Measurements from ENCODE around the gene ZGRF1. TPM values are rescaled to one million over a fixed set of nuclear protein-coding genes. Genes with fewer than 3 reads are reported as not detected.
"Not testable (repeated sequence)": the region's sequence is repeated elsewhere in the genome, so short reads cannot be mapped to it uniquely, and the experiment has no call there.

The ZGRF1 gene
- total RNA-seq, 2 donors from 2014 or later = 5.1 to 6.5 TPM

DNA sequence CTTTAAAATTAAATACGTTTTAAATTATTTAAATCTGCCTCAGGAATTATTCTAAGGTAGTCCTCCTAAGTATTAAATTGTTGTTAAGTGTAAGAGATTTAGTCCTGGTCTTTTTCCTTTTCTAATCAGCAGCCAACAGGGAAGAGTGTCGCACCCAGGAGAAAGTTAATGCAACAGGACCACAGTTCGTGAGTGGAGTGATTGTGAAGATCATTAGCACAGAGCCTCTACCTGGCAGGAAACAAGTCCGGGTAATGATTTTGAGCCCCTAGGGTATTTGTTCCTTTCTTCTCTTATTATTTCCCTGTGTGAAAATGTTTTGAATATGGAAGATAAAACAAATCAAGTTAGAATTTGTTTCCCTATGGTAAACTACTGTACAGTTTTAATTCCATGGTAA, 13.6 kb upstream of the ZGRF1 start:
- DNase-seq (no peak), ATAC-seq (no peak)
- Mint-ChIP-seq H3K4me3 (no peak overlapping the region), H3K27me3 (no peaks in the 10 kb centered on the region), H3K27ac (no peak overlapping the region), H3K36me3 (ENCODE audit: low read depth) (peaks cover 6% of the 10 kb centered on the region), H3K4me1 (peaks cover 3% of the 10 kb centered on the region)
- no peaks in the 10 kb centered on the region for H3K9me3 ChIP-seq (ENCODE audit: control insufficient read depth, low read length, poor library complexity, severe bottlenecking)

- no peak for DNase-seq
- H3K9me3 ChIP-seq (ENCODE audit: control insufficient read depth, low read length, poor library complexity, severe bottlenecking) = no peaks in the 10 kb centered on the region
- H3K27ac Mint-ChIP-seq = no peak overlapping the region
- H3K4me1 Mint-ChIP-seq = peaks cover 3% of the 10 kb centered on the region
- peaks cover 4% of the 10 kb centered on the region for H3K36me3 Mint-ChIP-seq (ENCODE audit: low read depth)
- ATAC-seq = no peak
- no peak overlapping the region for H3K4me3 Mint-ChIP-seq
- H3K27me3 Mint-ChIP-seq = no peaks in the 10 kb centered on the region
Observed at GRCh38 chr4:112649055-112649408, 12.3 kb upstream of the ZGRF1 start.

DNA sequence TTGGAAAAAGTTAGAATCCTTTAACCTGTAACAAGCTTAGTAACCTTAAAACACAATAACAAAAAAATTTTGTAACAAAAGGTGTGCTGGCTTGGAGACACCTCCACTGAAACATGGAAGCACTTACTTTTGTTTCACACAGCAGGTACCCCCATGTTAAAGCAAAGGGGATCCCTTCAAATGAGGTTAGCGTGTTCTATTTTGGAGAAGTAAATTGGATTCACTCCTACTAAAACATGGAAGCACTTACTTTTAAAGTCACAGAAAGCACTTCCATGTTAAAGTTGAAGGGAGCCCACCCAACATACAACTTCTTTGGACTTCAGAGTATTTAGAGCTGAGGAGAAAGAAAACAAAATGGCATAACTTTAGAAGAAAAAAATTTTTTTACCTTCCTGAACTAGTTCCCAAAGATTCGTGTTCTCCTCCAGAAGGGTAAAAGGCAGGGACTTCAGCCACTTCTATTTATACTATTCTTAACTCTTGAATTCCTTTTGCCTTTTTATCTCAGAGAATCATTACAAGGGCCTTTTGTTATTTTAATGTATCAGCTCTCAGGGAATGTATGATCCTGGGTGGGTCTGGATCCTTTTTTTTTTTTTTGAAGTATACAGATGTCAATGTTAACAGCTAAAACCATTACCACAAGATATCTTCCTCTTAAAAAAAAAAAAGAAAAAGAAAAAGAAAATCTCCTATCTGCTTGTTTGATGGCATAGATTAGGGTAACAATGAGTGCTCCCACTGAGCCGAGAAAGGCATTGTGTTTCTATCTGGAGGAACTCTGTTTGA, 11.8 kb upstream of the ZGRF1 start:
- DNase-seq = no peak
- Mint-ChIP-seq H3K4me3 (no peak overlapping the region), H3K27me3 (no peaks in the 10 kb centered on the region), H3K4me1 (peaks cover 3% of the 10 kb centered on the region), H3K27ac (no peak overlapping the region), H3K36me3 (ENCODE audit: low read depth) (peaks cover 4% of the 10 kb centered on the region)
- no peak for ATAC-seq
- H3K9me3 ChIP-seq (ENCODE audit: control insufficient read depth, low read length, poor library complexity, severe bottlenecking) = no peaks in the 10 kb centered on the region

- H3K4me1 Mint-ChIP-seq = peaks cover 8% of the 10 kb centered on the region
- H3K27me3 Mint-ChIP-seq = no peaks in the 10 kb centered on the region
- no peaks in the 10 kb centered on the region for H3K9me3 ChIP-seq (ENCODE audit: control insufficient read depth, low read length, poor library complexity, severe bottlenecking)
- DNase-seq (no peak), ATAC-seq (no peak)
- H3K4me3 Mint-ChIP-seq = no peak overlapping the region
- H3K36me3 Mint-ChIP-seq (ENCODE audit: low read depth) = peaks cover 4% of the 10 kb centered on the region
- no peak overlapping the region for H3K27ac Mint-ChIP-seq
Observed at GRCh38 chr4:112647785-112648184, 11.1 kb upstream of the ZGRF1 start.

DNA sequence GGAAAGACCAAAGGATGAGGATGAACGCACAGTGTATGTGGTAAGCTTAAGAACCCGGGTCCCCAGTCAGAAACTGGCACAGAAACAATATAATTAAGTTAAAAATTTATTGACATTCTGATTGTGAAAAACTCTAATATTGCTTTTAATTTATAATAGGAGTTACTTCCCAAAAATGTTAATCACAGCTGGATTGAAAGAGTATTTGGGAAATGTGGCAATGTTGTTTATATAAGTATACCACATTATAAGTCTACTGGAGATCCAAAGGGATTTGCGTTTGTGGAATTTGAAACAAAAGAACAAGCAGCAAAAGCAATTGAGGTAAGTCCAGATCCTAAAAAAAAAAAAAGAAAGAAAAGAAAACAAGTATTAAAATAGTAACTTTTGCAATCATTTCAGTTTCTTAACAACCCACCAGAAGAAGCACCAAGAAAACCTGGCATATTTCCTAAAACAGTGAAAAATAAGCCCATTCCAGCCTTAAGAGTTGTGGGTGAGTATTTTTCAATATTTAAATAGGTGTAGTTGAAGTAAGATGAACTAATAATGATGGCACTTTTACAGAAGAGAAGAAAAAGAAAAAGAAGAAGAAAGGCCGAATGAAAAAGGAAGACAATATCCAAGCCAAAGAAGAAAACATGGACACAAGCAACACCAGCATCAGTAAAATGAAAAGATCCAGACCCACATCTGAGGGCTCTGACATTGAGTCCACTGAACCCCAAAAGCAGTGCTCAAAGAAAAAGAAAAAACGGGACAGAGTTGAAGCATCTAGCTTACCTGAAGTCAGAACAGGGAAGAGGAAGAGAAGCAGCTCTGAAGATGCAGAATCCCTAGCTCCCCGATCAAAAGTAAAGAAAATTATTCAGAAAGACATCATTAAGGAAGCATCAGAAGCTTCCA, 10.2 kb upstream of the ZGRF1 start:
- ATAC-seq (no peak), DNase-seq (no peak)
- no peak overlapping the region for H3K27ac Mint-ChIP-seq
- peaks cover 10% of the 10 kb centered on the region for H3K4me1 Mint-ChIP-seq
- no peaks in the 10 kb centered on the region for H3K27me3 Mint-ChIP-seq
- no peak overlapping the region for H3K4me3 Mint-ChIP-seq
- no peaks in the 10 kb centered on the region for H3K9me3 ChIP-seq (ENCODE audit: control insufficient read depth, low read length, poor library complexity, severe bottlenecking)
- peaks cover 5% of the 10 kb centered on the region for H3K36me3 Mint-ChIP-seq (ENCODE audit: low read depth)

DNA sequence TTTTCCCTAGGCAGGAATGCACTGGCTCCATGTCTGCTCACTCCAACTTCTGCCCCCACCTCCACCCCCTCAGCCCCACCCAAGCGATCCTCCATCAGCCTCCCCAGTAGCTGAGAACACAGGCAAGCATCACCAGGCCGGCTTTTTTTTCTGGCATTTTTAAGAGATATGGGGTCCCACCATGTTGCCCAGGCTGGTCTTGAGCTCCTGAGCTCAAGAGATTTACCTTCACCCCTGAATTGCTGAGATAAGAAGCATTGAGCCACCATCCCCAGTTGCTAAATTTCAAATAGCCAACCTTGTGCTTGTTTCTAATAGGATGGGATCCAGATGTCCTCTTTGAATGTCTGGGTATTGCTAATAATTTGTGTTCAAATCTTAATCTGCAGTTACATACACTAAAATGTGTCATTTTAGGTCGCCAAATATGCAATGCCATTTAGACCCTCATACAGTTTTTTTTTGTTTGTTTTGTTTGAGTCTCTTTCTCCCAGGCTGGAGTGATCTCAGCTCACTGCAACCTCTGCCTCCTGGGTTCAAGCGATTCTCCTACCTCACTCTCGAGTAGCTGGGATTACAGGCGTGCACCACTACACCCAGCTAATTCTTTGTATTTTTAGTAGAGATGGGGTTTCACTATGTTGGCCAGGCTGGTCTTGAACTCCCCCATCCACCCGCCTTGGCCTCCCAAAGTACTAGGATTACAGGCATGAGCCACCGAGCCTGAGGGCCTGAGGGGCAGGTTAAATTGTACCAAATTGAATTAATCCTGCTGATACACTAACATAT, 9.0 kb upstream of the ZGRF1 start:
- no peak for DNase-seq
- Mint-ChIP-seq H3K4me3 (no peak overlapping the region), H3K27me3 (no peaks in the 10 kb centered on the region), H3K4me1 (peaks cover 19% of the 10 kb centered on the region), H3K27ac (no peak overlapping the region), H3K36me3 (ENCODE audit: low read depth) (peaks cover 9% of the 10 kb centered on the region)
- no peak for ATAC-seq
- no peaks in the 10 kb centered on the region for H3K9me3 ChIP-seq (ENCODE audit: control insufficient read depth, low read length, poor library complexity, severe bottlenecking)

DNA sequence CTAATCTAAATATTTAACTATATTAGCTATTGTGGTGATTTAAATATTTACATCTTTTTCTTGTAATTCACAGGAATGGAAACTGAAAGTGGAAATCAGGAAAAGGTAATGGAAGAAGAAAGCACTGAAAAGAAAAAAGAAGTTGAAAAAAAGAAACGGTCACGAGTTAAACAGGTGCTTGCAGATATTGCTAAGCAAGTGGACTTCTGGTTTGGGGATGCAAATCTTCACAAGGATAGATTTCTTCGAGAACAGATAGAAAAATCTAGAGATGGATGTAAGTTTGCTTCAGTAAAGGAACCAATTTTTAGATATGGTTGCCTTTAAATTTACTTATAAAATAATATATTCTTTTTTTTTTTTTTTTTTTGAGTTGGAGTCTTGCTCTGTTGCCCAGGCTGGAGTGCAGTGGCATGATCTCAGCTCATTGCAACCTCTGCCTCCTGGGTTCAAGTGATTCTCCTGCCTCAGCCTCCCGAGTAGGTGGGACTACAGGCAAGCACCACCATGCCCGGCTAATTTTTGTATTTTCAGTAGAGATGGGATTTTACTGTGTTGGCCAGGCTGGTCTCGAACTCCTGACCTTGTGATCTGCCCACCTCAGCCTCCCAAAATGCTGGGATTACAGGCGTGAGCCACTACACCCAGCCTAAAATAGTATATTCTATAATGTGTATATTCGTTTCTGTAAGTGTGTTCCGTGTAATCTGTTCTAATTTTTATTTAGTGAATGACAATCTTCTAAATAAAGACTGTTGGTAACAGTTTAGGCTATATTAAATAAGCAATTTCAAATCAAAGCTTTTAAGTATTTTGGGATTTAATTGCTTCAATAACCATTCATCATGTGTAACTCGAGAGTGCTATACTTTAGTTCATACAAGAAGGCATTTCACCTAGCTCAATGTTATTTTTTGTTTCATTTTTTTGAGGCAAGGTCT, 8.2 kb upstream of the ZGRF1 start:
- H3K4me3 Mint-ChIP-seq; H3K27ac Mint-ChIP-seq; H3K9me3 ChIP-seq (ENCODE audit: control insufficient read depth, low read length, poor library complexity, severe bottlenecking); H3K27me3 Mint-ChIP-seq; DNase-seq; ATAC-seq: not testable (repeated sequence)
- peaks cover 10% of the 10 kb centered on the region for H3K36me3 Mint-ChIP-seq (ENCODE audit: low read depth)
- peaks cover 21% of the 10 kb centered on the region for H3K4me1 Mint-ChIP-seq

DNA sequence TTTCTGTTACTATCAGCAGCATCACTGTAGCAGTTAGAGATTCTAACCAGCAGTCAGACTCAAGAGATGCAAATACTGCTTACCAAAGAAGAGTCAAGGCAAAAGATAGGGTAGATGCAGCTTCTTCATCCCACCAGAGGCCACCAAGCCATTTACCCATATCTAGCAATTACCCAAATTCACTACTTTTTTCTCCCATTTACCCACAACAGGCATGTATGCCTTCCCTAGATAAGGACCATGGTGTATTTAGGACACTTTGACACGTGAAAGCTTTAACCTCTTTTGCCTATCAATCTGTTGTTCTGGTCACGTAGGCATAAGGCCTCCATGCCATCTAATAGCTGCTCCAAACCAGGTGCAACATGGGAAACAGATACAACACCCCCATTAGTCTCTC, 5.8 kb upstream of the ZGRF1 start:
- H3K27ac Mint-ChIP-seq = peak overlapping the region; percentile 78
- ATAC-seq (no peak), DNase-seq (no peak)
- peaks cover 10% of the 10 kb centered on the region for H3K36me3 Mint-ChIP-seq (ENCODE audit: low read depth)
- peaks cover 24% of the 10 kb centered on the region for H3K4me1 Mint-ChIP-seq
- H3K9me3 ChIP-seq (ENCODE audit: control insufficient read depth, low read length, poor library complexity, severe bottlenecking) = no peaks in the 10 kb centered on the region
- no peaks in the 10 kb centered on the region for H3K27me3 Mint-ChIP-seq
- no peak overlapping the region for H3K4me3 Mint-ChIP-seq

DNA sequence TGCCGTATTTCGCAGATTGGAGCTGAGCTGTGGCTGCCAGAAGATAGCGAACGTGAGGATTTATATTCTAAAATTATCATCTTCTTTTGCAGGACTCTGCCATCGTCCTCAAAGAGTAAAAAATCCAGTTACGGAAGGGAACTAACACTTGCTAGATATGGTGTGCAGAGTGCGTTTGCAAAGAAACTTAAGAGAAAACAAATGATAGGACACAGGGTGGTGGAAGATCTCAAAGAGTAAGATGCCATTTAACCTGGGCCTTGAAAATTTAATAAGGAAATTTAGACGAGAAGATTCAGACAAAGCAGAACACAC, 800 bp upstream of the ZGRF1 start:
- DNase-seq = no peak
- no peaks in the 10 kb centered on the region for H3K9me3 ChIP-seq (ENCODE audit: control insufficient read depth, low read length, poor library complexity, severe bottlenecking)
- no peak overlapping the region for H3K4me3 Mint-ChIP-seq
- peaks cover 6% of the 10 kb centered on the region for H3K36me3 Mint-ChIP-seq (ENCODE audit: low read depth)
- no peak for ATAC-seq
- H3K4me1 Mint-ChIP-seq = peaks cover 15% of the 10 kb centered on the region
- no peak overlapping the region for H3K27ac Mint-ChIP-seq
- no peaks in the 10 kb centered on the region for H3K27me3 Mint-ChIP-seq

DNA sequence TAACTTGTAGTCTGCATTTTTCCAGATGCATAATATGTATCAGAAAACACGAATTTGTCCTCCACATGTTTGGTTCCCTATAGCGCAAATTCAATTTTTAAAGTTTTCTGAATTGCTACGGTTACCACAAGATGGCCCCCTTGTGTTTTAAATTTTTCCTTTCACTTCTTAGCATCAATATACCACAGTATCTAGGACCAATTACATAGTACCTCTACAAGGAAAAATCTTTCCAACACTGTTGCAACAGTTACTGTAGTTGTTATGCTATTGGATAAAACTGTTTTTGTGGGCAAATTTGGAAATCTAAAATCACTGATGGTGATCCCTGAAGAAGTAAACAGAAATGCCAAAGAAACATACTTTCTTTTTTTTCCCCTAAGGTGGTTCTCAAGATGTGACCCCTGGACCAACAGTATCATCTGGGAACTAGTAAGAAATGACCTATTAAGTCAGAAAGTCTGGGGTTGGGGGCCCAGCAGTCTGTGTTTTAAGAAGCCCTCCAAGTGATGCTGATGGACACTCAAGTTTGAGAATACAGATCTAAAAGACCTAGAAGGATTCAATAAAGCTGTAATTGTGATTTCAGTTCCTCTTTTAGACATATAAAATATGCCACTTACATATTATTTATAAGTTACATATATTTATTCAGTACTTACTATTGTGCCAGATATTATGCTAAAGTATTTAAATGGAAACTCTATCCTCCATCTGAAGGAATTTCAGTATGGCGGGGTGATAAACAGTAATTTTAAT, 3.1 kb downstream of the ZGRF1 start:
- no peak for ATAC-seq
- Mint-ChIP-seq H3K36me3 (ENCODE audit: low read depth) (no peaks in the 10 kb centered on the region), H3K27me3 (no peaks in the 10 kb centered on the region), H3K27ac (no peak overlapping the region), H3K4me1 (peaks cover 3% of the 10 kb centered on the region), H3K4me3 (no peak overlapping the region)
- H3K9me3 ChIP-seq (ENCODE audit: control insufficient read depth, low read length, poor library complexity, severe bottlenecking) = no peaks in the 10 kb centered on the region
- DNase-seq = no peak

GRCh38 chr4:112626228-112626627, 10.5 kb downstream of the ZGRF1 start:
- Mint-ChIP-seq H3K36me3 (ENCODE audit: low read depth) (peaks cover 3% of the 10 kb centered on the region), H3K27ac (no peak overlapping the region), H3K4me1 (no peaks in the 10 kb centered on the region), H3K4me3 (no peak overlapping the region), H3K27me3 (no peaks in the 10 kb centered on the region)
- DNase-seq = no peak
- H3K9me3 ChIP-seq (ENCODE audit: control insufficient read depth, low read length, poor library complexity, severe bottlenecking) = no peaks in the 10 kb centered on the region
- no peak for ATAC-seq

DNA sequence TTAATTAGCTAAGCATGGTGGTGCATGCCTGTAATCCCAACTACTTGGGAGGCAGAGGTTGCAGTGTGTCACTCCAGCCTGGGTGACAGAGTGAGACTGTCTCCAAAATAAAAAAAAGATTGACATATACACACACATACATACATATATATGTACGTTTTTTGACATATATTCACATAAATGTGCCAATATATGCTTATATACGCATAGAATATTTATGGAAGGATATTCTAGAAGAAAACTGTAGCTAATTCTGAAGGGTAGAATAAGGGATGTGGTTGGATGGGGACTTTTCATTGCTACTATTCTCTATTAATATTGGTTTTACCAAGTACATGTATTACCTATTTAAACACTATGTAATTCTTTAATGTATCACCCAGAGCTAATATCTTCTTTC, 19.7 kb downstream of the ZGRF1 start:
- Mint-ChIP-seq H3K27me3 (no peaks in the 10 kb centered on the region), H3K4me3 (no peak overlapping the region), H3K36me3 (ENCODE audit: low read depth) (no peaks in the 10 kb centered on the region), H3K27ac (peak overlapping the region; percentile 39), H3K4me1 (no peaks in the 10 kb centered on the region)
- DNase-seq (no peak), ATAC-seq (no peak)
- H3K9me3 ChIP-seq (ENCODE audit: control insufficient read depth, low read length, poor library complexity, severe bottlenecking) = no peaks in the 10 kb centered on the region
